HEK293T (cell line): ENCODE data around the gene KRT16.
"Not testable (repeated sequence)": the region's sequence is repeated elsewhere in the genome, so short reads cannot be mapped to it uniquely, and the experiment has no call there.

Source experiments
- CTCF ChIA-PET: fragments of 350-600 bp; formaldehyde crosslinking; extraction: SDS; loops from one replicate; lab custom pipeline; 2021; ENCODE audit warnings: antibody characterized with exemption, inconsistent platforms; lab: Yijun Ruan, JAX
- POLR2A ChIA-PET: fragments of 350-600 bp; formaldehyde crosslinking; extraction: SDS; loops from one replicate; lab custom pipeline; 2020; ENCODE audit warnings: antibody characterized with exemption, inconsistent platforms; lab: Yijun Ruan, JAX
- DNase-seq: peaks from one replicate; pipeline ENCODE4 v3.0.0; 2012; ENCODE audit warnings: mixed read lengths; ENCODE audit errors: extremely low spot score
- ARNT ChIP-seq: fragments of 450-650 bp; IDR thresholded peaks from 2 replicates; pipeline ENCODE4 v1.6.1; 2017; ENCODE audit warnings: mild to moderate bottlenecking
- BHLHE40 ChIP-seq: fragments of 450-650 bp; IDR thresholded peaks from 2 replicates; pipeline ENCODE4 v1.6.1; 2016; ENCODE audit warnings: mild to moderate bottlenecking, moderate library complexity, borderline replicate concordance
- CTBP1 ChIP-seq: fragments of 450-650 bp; IDR thresholded peaks from 2 replicates; pipeline ENCODE4 v1.6.1; 2016; ENCODE audit warnings: borderline replicate concordance
- ELF4 ChIP-seq: fragments of 450-650 bp; IDR thresholded peaks from 2 replicates; pipeline ENCODE4 v1.6.1; 2017; ENCODE audit warnings: antibody characterized with exemption
- FOXA1 ChIP-seq: fragments of 450-650 bp; IDR thresholded peaks from 2 replicates; pipeline ENCODE4 v1.6.1; 2016; ENCODE audit warnings: mild to moderate bottlenecking
- FOXK2 ChIP-seq: fragments of 450-650 bp; IDR thresholded peaks from 2 replicates; pipeline ENCODE4 v1.6.1; 2016; ENCODE audit warnings: mild to moderate bottlenecking
- FOXM1 ChIP-seq: fragments of 450-650 bp; IDR thresholded peaks from 2 replicates; pipeline ENCODE4 v1.6.1; 2017; ENCODE audit warnings: mild to moderate bottlenecking, borderline replicate concordance
- HDGF ChIP-seq: fragments of 450-650 bp; IDR thresholded peaks from 2 replicates; pipeline ENCODE4 v1.6.1; 2017; ENCODE audit warnings: antibody characterized with exemption, borderline replicate concordance
- L3MBTL2 ChIP-seq: fragments of 450-650 bp; conservative IDR thresholded peaks from 2 replicates; pipeline ENCODE4 v1.6.1; 2016; ENCODE audit warnings: mild to moderate bottlenecking
- LEF1 ChIP-seq: fragments of 450-650 bp; IDR thresholded peaks from 2 replicates; pipeline ENCODE4 v1.6.1; 2017; ENCODE audit warnings: mild to moderate bottlenecking, borderline replicate concordance
- NFRKB ChIP-seq: fragments of 450-650 bp; IDR thresholded peaks from 2 replicates; pipeline ENCODE4 v1.6.1; 2016; ENCODE audit warnings: mild to moderate bottlenecking, moderate library complexity
- PKNOX1 ChIP-seq: fragments of 450-650 bp; IDR thresholded peaks from 2 replicates; pipeline ENCODE4 v1.6.1; 2016
- SP1 ChIP-seq: fragments of 450-650 bp; IDR thresholded peaks from 2 replicates; pipeline ENCODE4 v1.6.1; 2017
- SUZ12 ChIP-seq: fragments of 450-650 bp; IDR thresholded peaks from 2 replicates; pipeline ENCODE4 v1.6.1; 2016; ENCODE audit warnings: mild to moderate bottlenecking
- TARDBP ChIP-seq: fragments of 450-650 bp; IDR thresholded peaks from 2 replicates; pipeline ENCODE4 v1.6.1; 2016
- ZNF384 ChIP-seq: fragments of 450-650 bp; IDR thresholded peaks from 2 replicates; pipeline ENCODE4 v1.6.1; 2016

KRT16 gene

DNA sequence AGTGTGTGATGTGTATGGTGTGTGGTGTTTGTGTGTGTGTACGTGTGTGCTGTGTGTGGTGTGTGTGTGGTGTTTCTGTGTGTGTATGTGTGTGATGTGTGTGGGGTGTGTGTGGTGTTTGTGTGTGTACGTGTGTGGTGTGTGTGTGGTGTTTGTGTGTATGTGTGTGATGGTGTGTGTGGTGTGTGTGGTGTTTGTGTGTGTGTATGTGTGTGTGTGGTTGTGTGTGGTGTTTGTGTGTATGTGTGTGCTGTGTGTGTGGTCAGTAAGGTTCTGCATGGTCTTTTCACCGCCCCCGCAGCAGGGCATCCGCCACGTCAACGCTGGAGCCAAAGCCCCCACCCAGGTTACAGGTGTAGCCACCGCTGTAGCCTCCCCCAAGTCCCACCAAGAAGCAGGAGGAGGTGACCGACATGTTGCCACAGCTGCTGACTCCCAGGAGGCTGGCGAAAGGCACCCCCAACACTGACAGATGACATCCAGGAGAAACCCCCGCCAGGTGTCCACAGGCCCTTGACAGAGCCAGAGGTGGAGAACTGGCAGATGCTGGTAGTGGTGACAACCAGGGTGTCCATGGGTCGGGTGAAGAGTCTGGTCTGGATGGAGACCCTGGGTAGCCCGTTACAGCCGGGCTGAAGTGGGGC, 21.1 kb upstream of the KRT16 start:
- DNase-seq = no peak
- POLR2A ChIA-PET = interaction anchor here (0.7 kb wide), 1 partner anchor 13 kb away, joined by 3 read pairs; no protein-coding TSS in a partner anchor
- CTCF ChIA-PET = no interaction called here
- TF ChIP-seq HDGF (no peak), TARDBP (no peak), FOXK2 (no peak), NFRKB (no peak), SUZ12 (no peak), CTBP1 (no peak), ELF4 (no peak), SP1 (no peak), FOXM1 (no peak), BHLHE40 (no peak), LEF1 (no peak), FOXA1 (no peak), ARNT (no peak), L3MBTL2 (no peak)

DNA sequence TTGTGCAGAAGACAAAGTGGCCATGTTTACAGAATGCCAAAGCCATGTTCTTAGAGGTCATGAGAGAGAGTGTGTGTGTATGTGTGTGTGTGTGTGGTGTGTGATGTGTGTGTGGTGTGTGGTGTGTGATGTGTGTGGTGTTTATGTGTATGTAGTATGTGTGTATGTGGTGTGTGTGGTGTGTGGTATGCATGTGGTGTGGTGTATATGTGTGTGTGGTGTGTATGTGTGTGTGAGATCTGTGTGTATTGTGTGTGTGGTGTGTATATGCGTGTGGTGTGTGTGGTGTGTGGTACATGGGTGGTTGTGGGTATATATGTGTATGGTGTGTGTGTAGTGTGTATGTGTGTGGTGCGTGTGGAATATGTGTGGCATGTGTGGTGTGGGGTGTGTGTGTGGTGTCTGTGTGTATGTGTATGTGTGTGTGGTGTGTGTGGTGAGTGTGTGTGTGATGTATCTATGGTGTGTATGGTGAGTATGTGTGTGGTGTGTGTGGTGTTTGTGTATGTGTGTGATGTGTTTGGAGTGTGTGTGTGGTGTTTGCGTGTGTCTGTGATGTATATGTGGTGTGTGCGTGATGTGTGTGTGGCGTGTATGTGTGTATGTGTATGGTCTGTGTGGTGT, 20.0 kb upstream of the KRT16 start:
- TF ChIP-seq ELF4 (no peak), TARDBP (no peak), FOXK2 (no peak), SUZ12 (no peak), PKNOX1 (no peak), CTBP1 (no peak), L3MBTL2 (no peak), LEF1 (no peak)

DNA sequence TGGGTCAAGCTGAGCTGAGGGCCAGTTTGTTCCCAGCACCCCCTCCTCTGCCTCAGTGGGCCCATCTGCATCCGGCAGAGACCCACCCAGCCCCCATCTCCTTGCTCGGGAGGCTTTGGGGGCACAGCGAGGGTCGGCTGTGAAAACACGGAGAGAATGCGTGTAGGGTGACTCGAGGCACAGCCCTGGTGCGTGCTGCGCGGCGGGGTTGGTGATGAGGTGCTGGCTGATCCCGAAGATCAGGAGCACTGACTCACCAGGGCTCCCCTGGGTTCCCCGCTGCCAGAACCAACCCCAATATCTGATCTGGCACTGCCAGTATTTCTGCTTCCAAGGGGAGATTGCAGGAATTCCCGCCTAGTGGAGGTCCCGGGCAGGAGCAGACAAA, 19.3 kb upstream of the KRT16 start:
- DNase-seq = no peak
- CTCF ChIA-PET = no interaction called here
- POLR2A ChIA-PET = no interaction called here
- TF ChIP-seq SUZ12 (no peak), NFRKB (no peak), SP1 (no peak), L3MBTL2 (no peak), CTBP1 (no peak), FOXK2 (no peak), FOXA1 (no peak), ELF4 (no peak)

More for the DNA sequence above, 20.0 kb upstream of the KRT16 start:
- DNase-seq = no peak
- ChIA-PET POLR2A (no interaction called here), CTCF (no interaction called here)

DNA sequence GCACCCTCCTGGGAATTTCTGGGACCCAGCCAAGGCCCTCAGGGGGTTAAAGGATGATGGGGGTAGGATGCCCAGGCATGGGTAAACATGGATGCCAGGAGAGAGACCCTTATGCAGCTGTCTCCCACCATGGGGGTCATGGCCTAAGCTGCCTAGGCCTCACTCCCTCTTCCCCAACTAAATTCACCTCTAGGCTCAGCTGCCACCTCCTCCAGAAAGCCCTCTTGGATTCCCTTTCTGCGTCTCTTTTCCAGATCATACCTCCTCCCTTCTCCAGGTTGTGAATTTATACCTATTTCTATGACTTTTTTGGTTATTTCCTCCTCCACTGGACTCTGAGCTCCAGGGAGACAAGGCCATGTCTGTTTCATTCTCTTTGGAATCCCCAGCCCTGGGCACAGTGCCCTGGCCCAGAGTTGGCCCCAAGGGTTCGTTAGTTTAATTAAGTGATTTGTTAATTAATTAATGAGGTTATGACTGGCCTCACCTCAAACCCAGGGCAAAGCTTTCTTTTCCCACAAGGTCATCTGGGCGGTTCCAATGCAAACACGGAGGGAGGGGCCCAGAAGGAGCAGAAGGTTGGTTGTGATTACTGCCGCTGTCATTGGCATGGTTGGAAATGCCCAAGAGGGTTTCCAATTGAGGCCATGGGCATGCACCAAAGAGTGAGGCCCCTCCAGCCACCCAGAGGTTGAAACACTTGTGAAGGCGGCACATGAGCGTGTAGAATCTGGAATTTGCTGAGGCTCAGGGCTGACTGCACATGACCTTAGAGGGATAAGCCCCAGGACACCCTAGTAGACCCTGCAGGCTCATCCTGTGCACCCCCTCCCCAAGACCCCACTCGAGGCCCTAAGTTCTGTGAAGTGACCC, 18.7 kb upstream of the KRT16 start:
- no peak for TF ChIP-seq CTBP1
- TF ChIP-seq BHLHE40 = no peak
- TF ChIP-seq LEF1 = no peak
- TF ChIP-seq SP1 = no peak
- CTCF ChIA-PET = no interaction called here
- no peak for DNase-seq
- POLR2A ChIA-PET = no interaction called here

- CTCF ChIA-PET = interaction anchor here (1.2 kb wide), 1 partner anchor 33 kb away, joined by 3 read pairs; no protein-coding TSS in a partner anchor
- TF ChIP-seq ELF4 = no peak
- no peak for TF ChIP-seq ZNF384
- TF ChIP-seq FOXK2 = no peak
- TF ChIP-seq L3MBTL2 = no peak
- TF ChIP-seq CTBP1 = no peak
- TF ChIP-seq NFRKB = no peak
- TF ChIP-seq ARNT = no peak
- no peak for TF ChIP-seq TARDBP
- TF ChIP-seq SUZ12 = no peak
- TF ChIP-seq SP1 = no peak
- no peak for TF ChIP-seq LEF1
- no peak for TF ChIP-seq FOXM1
- TF ChIP-seq FOXA1 = no peak
- no peak for TF ChIP-seq PKNOX1
- no peak for TF ChIP-seq BHLHE40
- POLR2A ChIA-PET = interaction anchor here (0.6 kb wide), 1 partner anchor 765 kb away, joined by 3 read pairs; no protein-coding TSS in a partner anchor
- no peak for DNase-seq
These were observed 17.5 kb upstream of the KRT16 start for GRCh38 chr17:41629826-41630670.

DNA sequence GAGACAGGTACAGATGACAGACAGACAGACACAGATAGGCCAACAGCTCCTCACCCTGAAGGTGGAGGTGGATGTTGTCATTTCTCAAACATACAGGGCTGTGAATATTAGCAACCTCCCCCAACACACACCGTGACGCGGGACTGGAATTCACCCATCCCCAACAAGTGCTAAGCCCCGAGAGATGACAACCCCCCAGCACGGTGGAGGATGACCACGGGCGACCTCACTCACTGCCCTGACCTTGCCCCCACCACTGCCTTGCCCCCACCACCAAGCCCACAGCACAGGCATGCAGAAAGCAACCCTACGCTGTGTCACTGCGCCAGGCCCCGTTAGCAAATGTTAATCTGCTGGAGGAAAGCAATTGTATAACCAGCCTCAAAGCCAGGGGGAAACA, 16.7 kb upstream of the KRT16 start:
- POLR2A ChIA-PET = no interaction called here
- TF ChIP-seq BHLHE40 (no peak), ZNF384 (no peak), SUZ12 (no peak), ARNT (no peak), PKNOX1 (no peak)
- CTCF ChIA-PET = interaction anchor here (1.2 kb wide), 1 partner anchor 34 kb away, joined by 3 read pairs; no protein-coding TSS in a partner anchor
- no peak for DNase-seq

DNA sequence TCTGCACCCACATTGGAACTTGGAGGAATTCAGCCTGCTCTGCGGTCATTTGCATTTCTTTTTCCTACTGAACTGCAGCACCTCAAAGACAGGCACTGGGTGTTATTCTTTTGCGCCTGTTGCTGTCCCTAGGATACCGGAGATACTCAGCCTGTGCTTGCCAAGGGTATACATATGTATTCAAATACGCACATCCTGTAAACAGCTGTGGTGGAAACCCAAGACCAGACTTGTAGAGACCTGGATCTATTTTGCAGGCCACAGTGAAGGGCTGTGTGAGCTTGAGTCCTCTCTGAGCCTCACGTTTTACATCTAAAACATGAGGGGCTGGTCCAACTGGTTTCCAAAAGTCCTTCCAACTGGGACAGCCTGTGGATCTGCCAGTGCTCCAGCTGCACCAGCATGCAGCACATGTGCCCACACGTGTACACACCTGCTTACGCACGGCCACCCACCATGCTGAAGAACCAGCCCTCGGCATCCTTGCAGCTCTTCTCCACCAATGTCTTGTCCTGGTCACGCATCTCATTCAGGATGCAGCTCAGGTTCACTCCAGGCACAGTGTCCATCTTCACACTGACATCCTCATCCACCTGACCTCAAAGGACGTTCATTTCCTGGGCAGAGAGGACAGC, 16.2 kb upstream of the KRT16 start:
- DNase-seq, POLR2A ChIA-PET, CTCF ChIA-PET: not testable (repeated sequence)

GRCh38 chr17:41628073-41628370, 15.5 kb upstream of the KRT16 start:
- POLR2A ChIA-PET, DNase-seq: not testable (repeated sequence)
- CTCF ChIA-PET = interaction anchor here (0.6 kb wide), 1 partner anchor 1212 kb away, joined by 3 read pairs; no protein-coding TSS in a partner anchor
